IPS-18a (cell line): ENCODE measurements around the gene CNPY1.
"Not testable (repeated sequence)": the region's sequence is repeated elsewhere in the genome, so short reads cannot be mapped to it uniquely, and the experiment has no call there.

Experiments used
- H3K27ac ChIP-seq: one replicate; pipeline ENCODE4 v1.5.1; 2013; ENCODE audit warnings: low read length
- H3K27me3 ChIP-seq: one replicate; pipeline ENCODE4 v1.6.1; 2013; ENCODE audit warnings: mild to moderate bottlenecking, low read length; ENCODE audit not compliant: control insufficient read depth, insufficient read depth
- H3K36me3 ChIP-seq: one replicate; pipeline ENCODE4 v1.6.1; 2013; ENCODE audit warnings: low read depth, low read length; ENCODE audit not compliant: control insufficient read depth
- H3K4me1 ChIP-seq: one replicate; pipeline ENCODE4 v1.6.1; 2013; ENCODE audit warnings: low read depth, low read length; ENCODE audit not compliant: control insufficient read depth
- H3K4me3 ChIP-seq: one replicate; pipeline ENCODE4 v1.5.1; 2013; ENCODE audit warnings: low read length
- H3K9ac ChIP-seq: one replicate; pipeline ENCODE4 v1.6.1; 2013; ENCODE audit warnings: mild to moderate bottlenecking, low read length, moderate library complexity
- H3K9me3 ChIP-seq: one replicate; pipeline ENCODE4 v1.6.1; 2013; ENCODE audit warnings: low read depth, low read length; ENCODE audit not compliant: control insufficient read depth

The CNPY1 gene

DNA sequence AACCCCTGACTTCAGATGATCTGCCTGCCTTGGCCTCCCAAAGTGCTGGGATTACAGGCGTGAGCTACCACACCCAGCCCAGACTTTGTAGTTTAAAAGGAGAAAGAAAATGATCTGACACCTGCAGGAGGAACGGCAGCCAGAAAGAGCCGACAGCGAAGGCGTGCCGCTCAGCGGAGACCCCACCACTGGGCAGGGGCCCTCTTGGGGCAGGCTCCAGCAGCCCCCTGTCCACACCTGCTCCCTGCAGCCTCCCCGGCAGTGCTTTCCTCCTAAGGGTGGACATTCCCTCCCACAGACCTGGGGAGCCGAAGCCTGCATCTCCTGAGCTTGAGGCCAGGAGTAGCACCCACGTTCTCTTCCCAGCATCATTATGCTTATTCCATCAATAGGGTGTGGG lies 19.2 kb upstream of the CNPY1 start:
- no peak overlapping the region for H3K4me3 ChIP-seq
- no peaks in the 10 kb centered on the region for H3K9me3 ChIP-seq
- no peaks in the 10 kb centered on the region for H3K36me3 ChIP-seq
- H3K27ac ChIP-seq: no peak overlapping the region
- H3K9ac ChIP-seq: no peak overlapping the region
- H3K4me1 ChIP-seq: no peaks in the 10 kb centered on the region
- no peaks in the 10 kb centered on the region for H3K27me3 ChIP-seq

DNA sequence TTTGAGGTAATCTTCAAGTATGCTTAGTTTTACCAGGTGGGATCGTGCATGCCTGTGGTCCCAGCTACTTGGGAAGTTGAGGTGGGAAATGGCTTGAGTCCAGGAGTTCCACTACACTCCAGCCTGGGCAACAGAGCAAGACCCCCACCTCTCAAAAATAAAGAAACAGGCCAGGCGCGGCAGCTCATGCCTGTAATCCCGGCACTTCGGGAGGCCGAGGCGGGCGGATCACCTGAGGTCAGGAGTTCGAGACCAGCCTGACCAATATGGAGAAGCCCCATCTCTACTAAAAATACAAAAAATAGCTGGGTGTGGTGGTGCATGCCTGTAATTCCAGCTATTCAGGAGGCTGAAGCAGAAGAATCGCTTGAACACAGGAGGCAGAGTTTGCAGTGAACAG lies 16.6 kb upstream of the CNPY1 start:
- H3K9me3 ChIP-seq, H3K4me3 ChIP-seq, H3K36me3 ChIP-seq, H3K9ac ChIP-seq, H3K27ac ChIP-seq, H3K4me1 ChIP-seq, H3K27me3 ChIP-seq: not testable (repeated sequence)

DNA sequence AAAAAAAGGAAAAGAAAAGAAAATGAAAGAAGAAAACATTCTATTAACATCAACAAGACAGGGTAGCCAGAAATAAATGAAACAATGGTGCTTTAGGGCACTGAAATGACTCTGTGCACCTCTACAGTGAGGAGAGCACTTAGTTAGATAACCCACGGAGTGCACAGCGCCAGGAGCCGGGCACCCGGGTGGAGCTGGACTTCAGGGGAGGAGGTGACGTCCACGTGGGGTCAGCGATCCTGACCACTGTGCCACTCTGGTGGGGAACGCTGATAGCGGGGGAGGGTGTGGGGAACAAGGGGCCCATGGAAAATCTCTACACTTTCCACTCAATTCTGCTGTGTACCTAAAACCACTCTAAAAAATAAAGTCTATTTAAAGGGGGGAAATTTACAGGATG lies 15.7 kb upstream of the CNPY1 start:
- Histone ChIP-seq H3K27me3 (no peaks in the 10 kb centered on the region), H3K9me3 (no peaks in the 10 kb centered on the region), H3K4me1 (no peaks in the 10 kb centered on the region), H3K9ac (no peak overlapping the region), H3K4me3 (no peak overlapping the region), H3K27ac (no peak overlapping the region), H3K36me3 (no peaks in the 10 kb centered on the region)

DNA sequence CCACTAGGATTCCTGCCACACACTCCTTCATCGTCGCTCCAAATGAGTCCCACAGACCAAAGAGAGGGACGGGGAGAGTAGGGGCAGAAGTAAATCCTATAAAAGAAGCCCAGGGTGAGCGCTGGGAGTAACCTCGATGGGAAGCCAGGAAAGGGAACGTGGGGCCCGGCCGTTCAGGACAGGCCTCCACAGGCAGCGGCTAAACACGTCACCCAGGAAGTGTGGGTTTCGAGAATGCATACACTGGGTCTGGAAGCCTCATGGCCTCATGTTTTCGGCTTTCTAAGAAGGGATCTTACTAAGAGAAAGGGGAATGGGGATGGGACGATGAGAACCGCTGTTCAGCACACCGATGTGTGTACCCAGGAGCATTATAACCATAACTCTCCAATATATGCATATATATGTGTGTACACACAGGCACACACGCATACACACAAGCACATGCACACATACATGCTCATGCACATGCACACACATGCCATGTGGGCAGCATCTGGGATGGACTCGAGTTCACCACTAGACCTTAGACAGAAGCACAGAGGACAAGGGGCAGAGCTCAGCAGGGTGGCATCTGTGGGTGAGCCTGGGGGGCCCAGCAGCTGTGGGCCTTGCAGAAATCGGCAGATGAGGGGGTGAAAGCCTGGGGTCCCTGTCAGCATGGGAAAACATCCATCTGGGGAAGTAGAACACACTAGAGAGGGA lies 14.8 kb upstream of the CNPY1 start:
- Histone ChIP-seq H3K9me3 (no peaks in the 10 kb centered on the region), H3K27me3 (no peaks in the 10 kb centered on the region), H3K4me1 (no peaks in the 10 kb centered on the region), H3K27ac (no peak overlapping the region), H3K4me3 (no peak overlapping the region), H3K9ac (no peak overlapping the region), H3K36me3 (no peaks in the 10 kb centered on the region)

DNA sequence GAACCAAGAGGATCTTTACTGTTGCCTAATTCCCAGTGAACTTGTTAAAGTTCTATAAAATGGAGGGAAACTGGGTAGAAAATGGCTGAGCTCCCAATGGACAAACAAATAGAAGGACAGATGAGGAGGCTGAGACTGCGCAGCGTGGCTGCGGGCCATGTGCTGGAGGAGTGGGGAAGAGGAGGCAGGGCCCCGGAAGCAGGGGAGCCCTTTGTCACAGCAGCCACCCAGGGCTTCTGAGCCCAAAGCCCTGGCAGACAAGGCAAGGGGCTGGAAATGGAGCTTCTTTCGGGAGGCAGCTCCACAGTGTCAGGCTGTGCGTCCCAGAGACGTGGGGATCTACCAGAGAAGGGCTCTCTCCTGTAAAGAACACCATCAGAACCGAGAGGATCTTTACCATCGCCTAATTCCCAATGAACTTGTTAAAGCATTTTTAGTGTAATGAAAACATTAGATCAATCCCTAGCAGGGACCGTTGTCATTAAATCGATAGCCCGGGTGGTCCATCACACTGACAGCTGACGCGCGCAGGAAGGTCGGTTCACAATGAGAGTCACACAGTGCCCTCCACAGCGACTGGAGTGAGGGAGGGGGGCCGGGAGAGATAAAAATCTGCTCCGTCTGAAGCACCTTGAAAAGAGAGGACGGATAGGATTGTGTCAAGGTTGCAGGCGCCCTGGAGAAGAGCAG lies 14.0 kb upstream of the CNPY1 start:
- H3K4me3 ChIP-seq: no peak overlapping the region
- H3K9me3 ChIP-seq: no peaks in the 10 kb centered on the region
- no peaks in the 10 kb centered on the region for H3K36me3 ChIP-seq
- H3K27me3 ChIP-seq: no peaks in the 10 kb centered on the region
- H3K9ac ChIP-seq: no peak overlapping the region
- H3K27ac ChIP-seq: no peak overlapping the region
- H3K4me1 ChIP-seq: no peaks in the 10 kb centered on the region

DNA sequence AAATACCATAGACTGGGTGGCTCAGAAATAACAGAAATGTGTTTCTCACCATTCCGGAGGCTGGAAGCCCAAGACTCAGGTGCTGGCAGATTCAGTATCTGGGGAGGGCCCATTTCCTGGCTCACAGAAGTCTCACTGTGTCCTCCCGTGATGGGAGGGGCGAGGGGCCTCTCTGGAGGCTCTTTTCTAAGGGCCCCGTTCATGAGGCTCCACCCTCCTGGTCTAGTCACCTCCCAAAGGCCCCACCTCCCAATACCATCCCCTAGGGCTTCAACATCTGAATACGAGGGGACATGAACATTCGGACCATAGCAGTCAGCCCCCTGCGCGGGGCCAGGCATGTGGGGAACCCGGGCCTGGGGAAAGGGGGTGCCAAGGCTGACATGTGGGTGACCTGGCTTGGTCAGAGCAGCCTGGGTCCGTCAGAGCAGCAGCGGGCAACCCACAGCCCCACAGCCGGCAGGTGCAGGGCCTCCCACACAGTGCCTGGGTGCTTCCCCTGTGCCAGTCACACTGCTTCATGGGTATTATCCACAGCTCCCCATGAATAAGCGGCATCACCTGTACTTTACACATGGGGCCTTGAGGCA lies 13.3 kb upstream of the CNPY1 start:
- Histone ChIP-seq H3K27ac (no peak overlapping the region), H3K36me3 (no peaks in the 10 kb centered on the region), H3K4me3 (no peak overlapping the region), H3K4me1 (no peaks in the 10 kb centered on the region), H3K9ac (no peak overlapping the region), H3K9me3 (no peaks in the 10 kb centered on the region), H3K27me3 (no peaks in the 10 kb centered on the region)

GRCh38 chr7:155558961-155559360 lies 12.6 kb upstream of the CNPY1 start:
- H3K27me3 ChIP-seq: no peaks in the 10 kb centered on the region
- no peak overlapping the region for H3K9ac ChIP-seq
- no peak overlapping the region for H3K27ac ChIP-seq
- no peaks in the 10 kb centered on the region for H3K9me3 ChIP-seq
- no peaks in the 10 kb centered on the region for H3K4me1 ChIP-seq
- no peak overlapping the region for H3K4me3 ChIP-seq
- H3K36me3 ChIP-seq: no peaks in the 10 kb centered on the region

DNA sequence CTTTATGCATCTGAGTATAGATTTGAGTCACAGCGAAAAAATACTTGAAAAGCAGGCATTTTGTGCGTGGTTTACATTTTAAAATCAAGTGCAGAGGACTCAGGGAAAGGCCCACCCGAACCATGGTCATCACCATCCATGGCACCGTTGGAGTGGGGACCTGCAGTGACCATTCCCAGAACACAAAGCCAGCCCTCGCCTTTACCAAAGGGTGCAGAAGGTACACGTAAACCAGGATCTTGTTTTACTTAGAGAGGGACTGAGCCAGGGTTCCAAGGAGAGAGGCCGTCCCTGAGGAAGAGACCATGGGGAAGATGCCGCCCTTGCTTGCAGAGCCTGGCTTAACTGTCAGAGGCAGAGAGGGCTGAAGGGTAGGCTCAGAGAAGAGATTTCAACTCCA lies 12.0 kb upstream of the CNPY1 start:
- H3K4me1 ChIP-seq: no peaks in the 10 kb centered on the region
- no peaks in the 10 kb centered on the region for H3K27me3 ChIP-seq
- no peaks in the 10 kb centered on the region for H3K9me3 ChIP-seq
- no peak overlapping the region for H3K4me3 ChIP-seq
- H3K9ac ChIP-seq: no peak overlapping the region
- H3K27ac ChIP-seq: no peak overlapping the region
- H3K36me3 ChIP-seq: no peaks in the 10 kb centered on the region

GRCh38 chr7:155557778-155558177 lies 11.4 kb upstream of the CNPY1 start:
- no peaks in the 10 kb centered on the region for H3K36me3 ChIP-seq

DNA sequence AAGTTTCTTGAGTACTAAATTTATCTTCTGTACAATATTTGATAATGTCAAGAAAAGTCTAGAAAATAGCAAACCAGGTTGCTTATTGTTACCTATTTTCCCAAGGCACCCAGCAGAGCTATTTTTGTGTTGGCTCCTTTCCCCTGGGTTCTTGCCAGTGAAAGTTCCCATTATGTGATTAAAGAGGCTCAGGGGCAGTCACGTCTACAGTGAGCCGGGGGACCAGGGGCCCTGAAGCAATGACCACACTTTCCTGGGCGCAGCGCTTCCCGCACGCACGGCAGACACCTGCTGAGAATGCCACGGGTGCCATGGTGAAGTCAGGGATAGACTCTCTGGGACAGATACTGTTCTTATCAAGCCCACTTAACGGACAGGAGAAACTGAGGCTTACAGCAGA lies 10.4 kb upstream of the CNPY1 start:
- H3K4me1 ChIP-seq: no peaks in the 10 kb centered on the region

More at GRCh38 chr7:155557778-155558177, 11.4 kb upstream of the CNPY1 start:
- Histone ChIP-seq H3K4me3 (no peak overlapping the region), H3K4me1 (no peaks in the 10 kb centered on the region), H3K9me3 (no peaks in the 10 kb centered on the region), H3K27me3 (no peaks in the 10 kb centered on the region), H3K27ac (no peak overlapping the region), H3K9ac (no peak overlapping the region)

DNA sequence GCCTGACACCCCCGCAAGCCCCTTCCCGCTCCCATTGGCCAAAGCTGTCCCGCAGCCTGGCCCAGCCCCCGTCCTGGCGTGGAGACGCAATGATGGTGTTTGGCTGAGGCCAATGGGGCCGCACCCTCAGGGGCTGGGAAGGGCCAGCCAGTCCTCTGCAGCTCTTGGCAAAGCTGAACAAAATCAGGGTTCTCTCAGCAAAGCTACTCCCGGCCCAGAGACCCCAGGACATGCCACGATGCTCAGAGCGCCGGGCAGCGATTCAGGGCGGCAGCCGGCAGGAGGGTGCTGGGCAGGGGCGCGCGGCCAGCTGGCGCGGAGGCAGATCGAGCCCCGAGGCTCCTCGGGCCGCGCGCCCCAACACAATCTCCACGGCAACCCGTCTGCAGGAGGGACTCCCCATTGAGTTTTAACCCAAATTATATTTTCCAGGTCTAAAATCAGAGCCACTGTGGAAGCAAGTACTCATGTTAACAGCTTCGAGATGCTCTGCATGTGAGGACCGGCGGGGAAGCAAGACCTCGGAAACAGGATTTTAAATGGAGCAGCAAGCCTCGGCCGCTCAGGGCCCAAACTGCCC lies 8.8 kb upstream of the CNPY1 start:
- H3K4me3 ChIP-seq: no peak overlapping the region
- H3K9ac ChIP-seq: no peak overlapping the region
- H3K27ac ChIP-seq: no peak overlapping the region
- no peaks in the 10 kb centered on the region for H3K27me3 ChIP-seq
- no peaks in the 10 kb centered on the region for H3K36me3 ChIP-seq
- no peaks in the 10 kb centered on the region for H3K9me3 ChIP-seq
- H3K4me1 ChIP-seq: no peaks in the 10 kb centered on the region

More for the DNA sequence above, 10.4 kb upstream of the CNPY1 start:
- Histone ChIP-seq H3K27me3 (no peaks in the 10 kb centered on the region), H3K27ac (no peak overlapping the region), H3K36me3 (no peaks in the 10 kb centered on the region), H3K4me3 (no peak overlapping the region), H3K9me3 (no peaks in the 10 kb centered on the region), H3K9ac (no peak overlapping the region)
